ENCODE results near the gene LAMTOR1. TPM values are rescaled to one million over a fixed set of nuclear protein-coding genes. Genes with fewer than 3 reads are reported as not detected.
A peak's percentile ranks its signal among the peaks of the same experiment; 100 is the strongest.

The LAMTOR1 gene
- total and polyA plus RNA-seq, 7 donors: 87.2 to 256 (median 123) TPM

DNA sequence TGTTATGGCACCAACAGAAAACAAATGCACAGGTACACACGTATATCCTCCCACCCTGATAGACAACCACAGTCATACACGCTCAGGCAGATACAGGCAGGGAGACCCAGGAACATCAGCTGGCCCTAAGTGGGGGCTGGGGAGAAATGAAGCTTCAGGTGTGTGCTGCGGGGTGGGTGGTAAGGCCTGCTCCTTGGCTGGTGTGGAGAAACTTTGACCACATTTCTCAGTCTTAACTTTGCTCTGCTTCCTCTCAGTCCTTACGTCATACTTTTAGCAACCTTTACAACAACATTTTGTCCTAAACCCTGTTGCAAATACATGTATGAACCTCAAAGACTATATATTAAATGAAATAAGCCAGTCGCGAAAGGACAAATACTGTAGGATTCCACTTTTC is 16.1 kb upstream of the LAMTOR1 start:
- H3K27ac ChIP-seq: no peak overlapping the region
- intact Hi-C loops (cut with DNase I): loop anchor here (10.0 kb wide), 1 partner anchor 316 kb away; the partner anchor contains the start of gene CLPB
- 84 to 85% methylated on average over 6 of the region's 6 CpGs for WGBS, 2 donors
- H3K4me1 ChIP-seq: no peaks in the 10 kb centered on the region
- no peak for DNase-seq
- no peak overlapping the region for H3K4me3 ChIP-seq
- no peaks in the 10 kb centered on the region for H3K27me3 ChIP-seq
- H3K36me3 ChIP-seq: no peaks in the 10 kb centered on the region
- H3K9me3 ChIP-seq: no peaks in the 10 kb centered on the region
- TF ChIP-seq EP300 (IDR thresholded peaks at IDR 0.05) (no peak), POLR2A (IDR thresholded peaks at IDR 0.05) (no peak), POLR2AphosphoS5 (IDR thresholded peaks at IDR 0.05) (no peak)
- TF ChIP-seq, protein P1, sequence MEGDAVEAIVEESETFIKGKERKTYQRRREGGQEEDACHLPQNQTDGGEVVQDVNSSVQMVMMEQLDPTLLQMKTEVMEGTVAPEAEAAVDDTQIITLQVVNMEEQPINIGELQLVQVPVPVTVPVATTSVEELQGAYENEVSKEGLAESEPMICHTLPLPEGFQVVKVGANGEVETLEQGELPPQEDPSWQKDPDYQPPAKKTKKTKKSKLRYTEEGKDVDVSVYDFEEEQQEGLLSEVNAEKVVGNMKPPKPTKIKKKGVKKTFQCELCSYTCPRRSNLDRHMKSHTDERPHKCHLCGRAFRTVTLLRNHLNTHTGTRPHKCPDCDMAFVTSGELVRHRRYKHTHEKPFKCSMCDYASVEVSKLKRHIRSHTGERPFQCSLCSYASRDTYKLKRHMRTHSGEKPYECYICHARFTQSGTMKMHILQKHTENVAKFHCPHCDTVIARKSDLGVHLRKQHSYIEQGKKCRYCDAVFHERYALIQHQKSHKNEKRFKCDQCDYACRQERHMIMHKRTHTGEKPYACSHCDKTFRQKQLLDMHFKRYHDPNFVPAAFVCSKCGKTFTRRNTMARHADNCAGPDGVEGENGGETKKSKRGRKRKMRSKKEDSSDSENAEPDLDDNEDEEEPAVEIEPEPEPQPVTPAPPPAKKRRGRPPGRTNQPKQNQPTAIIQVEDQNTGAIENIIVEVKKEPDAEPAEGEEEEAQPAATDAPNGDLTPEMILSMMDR (IDR thresholded peaks at IDR 0.05): no peak

DNA sequence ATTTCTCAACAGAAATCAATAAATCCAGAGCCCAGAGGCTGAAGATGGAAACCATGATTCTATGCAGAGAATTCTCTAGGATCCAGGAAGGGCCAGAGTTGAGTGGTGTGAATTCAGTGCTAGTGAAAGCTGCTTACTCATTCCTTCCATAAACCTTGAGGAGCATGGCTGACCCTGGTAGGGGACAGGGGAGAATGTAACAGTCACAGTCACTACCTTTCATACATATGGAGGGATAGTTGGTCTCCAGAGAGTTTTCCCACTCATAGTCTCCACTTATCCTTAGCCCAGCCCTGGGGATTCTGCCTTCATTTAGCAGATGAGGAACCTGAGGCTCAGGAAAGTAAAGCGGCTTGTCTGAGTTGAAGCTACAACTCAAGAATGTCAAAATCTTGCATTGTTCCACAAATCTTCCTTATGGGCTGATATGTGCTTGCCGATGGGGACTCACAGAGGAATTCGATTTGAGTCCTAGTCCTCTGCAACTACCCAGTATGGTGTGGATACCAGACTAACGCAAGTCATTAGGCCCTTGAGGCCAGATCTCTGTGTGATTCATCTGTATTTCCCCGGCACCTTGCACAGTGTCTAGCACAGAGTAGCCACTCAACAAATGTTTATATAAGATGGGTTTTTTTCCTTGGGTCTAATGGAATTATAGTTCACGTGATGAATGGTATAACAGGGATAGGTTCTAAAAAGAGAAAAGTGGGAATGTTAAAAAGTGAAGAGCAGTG is 13.1 kb upstream of the LAMTOR1 start:
- Histone ChIP-seq H3K9me3 (no peaks in the 10 kb centered on the region), H3K27me3 (no peaks in the 10 kb centered on the region), H3K4me1 (peaks cover 0 to 15% (median 9%) of the 10 kb centered on the region in 4 donors), H3K4me3 (no peak overlapping the region), H3K27ac (no peak overlapping the region), H3K36me3 (no peaks in the 10 kb centered on the region)
- WGBS, 2 donors: 94 to 95% methylated on average over 6 of the region's 6 CpGs
- intact Hi-C loops (cut with DNase I): loop anchor here (10.0 kb wide), 1 partner anchor 319 kb away; the partner anchor contains the start of gene CLPB
- DNase-seq: no peak
- TF ChIP-seq POLR2A (IDR thresholded peaks at IDR 0.05) (no peak), EP300 (IDR thresholded peaks at IDR 0.05) (no peak), POLR2AphosphoS5 (IDR thresholded peaks at IDR 0.05) (no peak)
- TF ChIP-seq, protein P1 (IDR thresholded peaks at IDR 0.05): no peak

DNA sequence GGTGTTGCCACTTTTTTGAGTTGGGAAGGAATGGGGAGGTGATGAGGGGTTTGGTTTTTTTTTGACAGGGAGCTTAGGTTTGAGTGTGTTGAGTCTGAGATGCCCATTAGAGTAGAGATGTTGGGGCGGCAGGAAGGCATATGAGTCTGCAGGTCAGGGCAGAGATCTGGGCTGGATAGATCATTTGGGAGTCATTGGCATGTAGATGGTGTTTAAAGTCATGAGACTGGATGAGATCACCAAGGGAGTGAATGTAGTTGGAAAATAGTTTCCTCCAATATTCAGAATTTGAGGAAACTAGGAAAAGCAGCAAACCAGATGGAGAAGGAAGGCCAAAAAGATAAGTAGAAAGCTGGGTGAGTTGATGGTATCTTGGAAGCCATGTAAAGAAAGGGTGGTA is 11.5 kb upstream of the LAMTOR1 start:
- peaks cover 0 to 19% (median 13%) of the 10 kb centered on the region in 4 donors for H3K4me1 ChIP-seq
- TF ChIP-seq EP300 (IDR thresholded peaks at IDR 0.05): no peak
- no peak for TF ChIP-seq POLR2A (IDR thresholded peaks at IDR 0.05)
- TF ChIP-seq, protein P1 (IDR thresholded peaks at IDR 0.05): no peak
- no peak for TF ChIP-seq POLR2AphosphoS5 (IDR thresholded peaks at IDR 0.05)
- H3K27me3 ChIP-seq: no peaks in the 10 kb centered on the region
- intact Hi-C loops (cut with DNase I): loop anchor here (5.0 to 10.0 kb wide), 2 partner anchors 108 to 320 kb away; partner anchors contain the start of genes CLPB and INPPL1
- DNase-seq: no peak
- H3K4me3 ChIP-seq: no peak overlapping the region
- WGBS, 2 donors: 94 to 96% methylated on average over 1 of the region's 1 CpG
- H3K9me3 ChIP-seq: no peaks in the 10 kb centered on the region
- no peak overlapping the region for H3K27ac ChIP-seq
- peaks cover 0 to 12% (median 1%) of the 10 kb centered on the region in 4 donors for H3K36me3 ChIP-seq

DNA sequence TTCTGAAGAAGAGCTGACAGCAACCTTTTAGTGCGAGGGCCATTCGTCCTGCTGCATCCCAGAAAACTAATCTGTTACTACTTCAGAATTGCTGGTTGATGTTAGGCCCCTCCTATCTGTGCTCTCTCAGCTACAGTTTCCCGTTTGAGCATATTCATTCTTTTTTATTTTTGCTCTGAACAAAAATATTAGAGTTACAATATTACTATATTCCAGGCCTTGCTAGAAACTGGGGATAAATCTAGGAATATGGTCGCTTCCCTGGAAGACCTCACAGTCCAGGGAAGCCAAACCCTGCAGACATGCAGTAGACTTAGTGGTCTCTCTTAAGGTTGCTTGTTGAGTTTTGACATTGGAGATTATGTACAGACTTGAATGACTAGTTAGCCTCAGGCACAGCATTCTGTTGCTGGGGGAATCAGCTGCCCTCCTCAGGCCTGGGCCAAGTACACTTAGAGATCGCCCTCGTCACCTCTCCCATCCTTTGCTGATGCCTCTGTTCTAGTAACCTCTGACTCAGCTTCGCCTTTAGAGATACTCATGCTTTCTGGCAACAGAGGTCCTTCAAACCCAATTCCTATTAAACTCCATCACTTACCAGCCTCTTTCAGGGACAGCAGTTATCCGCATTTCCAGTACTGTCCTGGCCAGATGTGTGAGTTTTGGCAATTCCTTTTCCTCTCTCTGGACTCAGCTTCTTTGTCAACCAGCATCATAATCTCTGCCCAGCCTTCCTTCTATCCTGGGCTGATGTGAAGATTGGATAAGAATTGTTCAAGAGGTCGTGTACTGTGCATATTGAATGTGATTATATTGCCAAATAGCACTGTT is 10.1 kb upstream of the LAMTOR1 start:
- peaks cover 0 to 26% (median 4%) of the 10 kb centered on the region in 4 donors for H3K36me3 ChIP-seq
- WGBS, 2 donors: 65 to 66% methylated on average over 9 of the region's 9 CpGs
- H3K4me3 ChIP-seq: peak overlapping the region; percentile 56 to 68 (median 62)
- H3K9me3 ChIP-seq: no peaks in the 10 kb centered on the region
- intact Hi-C loops (cut with DNase I): loop anchor here (1.0 to 10.0 kb wide), 5 partner anchors 32 to 322 kb away; partner anchors contain the start of genes CLPB, INPPL1, LRRC51 and NUMA1
- H3K27ac ChIP-seq: peak overlapping the region; percentile 91 to 98 (median 96)
- no peak for TF ChIP-seq POLR2AphosphoS5 (IDR thresholded peaks at IDR 0.05)
- TF ChIP-seq, protein P1 (IDR thresholded peaks at IDR 0.05): no peak
- no peak for TF ChIP-seq EP300 (IDR thresholded peaks at IDR 0.05)
- no peak for TF ChIP-seq POLR2A (IDR thresholded peaks at IDR 0.05)
- H3K27me3 ChIP-seq: no peaks in the 10 kb centered on the region
- DNase-seq: no peak
- peaks cover 0 to 19% (median 13%) of the 10 kb centered on the region in 4 donors for H3K4me1 ChIP-seq
